ENCODE results near the gene TEAD1.

GRCh38 chr11:12685229-12685628 is 11.0 kb downstream of the TEAD1 start:
- TF ChIP-seq CTCF (IDR thresholded peaks at IDR 0.05) (no peak), POLR2AphosphoS5 (IDR thresholded peaks at IDR 0.05; ENCODE audit: low read depth, low read length) (no peak), REST (IDR thresholded peaks at IDR 0.05; ENCODE audit: insufficient read depth in 1 of 2, low read depth in 2 of 2, low read length in 1 of 2) (no peak)
